Caco-2 (cell line): ENCODE results near the gene CAMK2G. TPM values are rescaled to one million over a fixed set of nuclear protein-coding genes. Genes with fewer than 3 reads are reported as not detected.

Experiments
- BruUV-seq: library from RNA; stranded (reverse); fragments of 400-500 nt; replicated peaks from 2 replicates; lab custom pipeline; 2021; lab: Mats Ljungman, UMichigan
- CTCF ChIA-PET: fragments of 300-600 bp; sonication (Branson Sonifier 250); formaldehyde crosslinking; loops from one replicate; lab custom pipeline; 2022; ENCODE audit warnings: antibody characterized with exemption; lab: Charles Lee
- POLR2A ChIA-PET: fragments of 300-600 bp; sonication (Branson Sonifier 250); formaldehyde crosslinking; loops from one replicate; lab custom pipeline; 2022; ENCODE audit warnings: antibody characterized with exemption; lab: Charles Lee
- DNase-seq, 2 experiments: peaks; one replicate each; pipeline versions ENCODE4 v3.0.0 to v3.0.0-alpha.2; 2020 to 2022
- H3K27me3 ChIP-seq: replicated peaks from 2 replicates; pipeline ENCODE4 v1.6.0; 2011; ENCODE audit warnings: low read length; ENCODE audit not compliant: control insufficient read depth, insufficient read depth
- H3K36me3 ChIP-seq: 2 replicates; pipeline ENCODE4 v1.5.1; 2011; ENCODE audit warnings: low read length; ENCODE audit not compliant: control insufficient read depth, insufficient read depth
- H3K4me1 ChIP-seq: fragments of 250-450 bp; sonication (Bioruptor Pico); 2 replicates; pipeline ENCODE4 v1.5.1; 2020; ENCODE audit warnings: mild to moderate bottlenecking
- H3K4me3 ChIP-seq: 2 replicates; pipeline ENCODE4 v1.5.1; 2011; ENCODE audit warnings: low read depth, mild to moderate bottlenecking, control low read depth, low read length
- H3K9me3 ChIP-seq: fragments of 250-450 bp; sonication (Bioruptor Pico); 2 replicates; pipeline ENCODE4 v1.5.1; 2020; ENCODE audit warnings: mild to moderate bottlenecking, moderate library complexity
- H3K27ac Mint-ChIP-seq: one replicate; pipeline ENCODE4 v1.8.0; 2022; ENCODE audit warnings: mixed read lengths; ENCODE audit not compliant: unreplicated experiment
- H3K27me3 Mint-ChIP-seq: one replicate; pipeline ENCODE4 v1.8.0; 2022; ENCODE audit warnings: mixed read lengths; ENCODE audit not compliant: insufficient read depth, unreplicated experiment
- H3K36me3 Mint-ChIP-seq: one replicate; pipeline ENCODE4 v1.8.0; 2022; ENCODE audit warnings: mild to moderate bottlenecking, mixed read lengths; ENCODE audit not compliant: insufficient read depth, unreplicated experiment
- H3K4me1 Mint-ChIP-seq: one replicate; pipeline ENCODE4 v1.8.0; 2022; ENCODE audit warnings: low read depth, mixed read lengths; ENCODE audit not compliant: unreplicated experiment
- H3K4me3 Mint-ChIP-seq: one replicate; pipeline ENCODE4 v1.8.0; 2022; ENCODE audit warnings: mild to moderate bottlenecking, moderate library complexity, mixed read lengths; ENCODE audit not compliant: unreplicated experiment
- H3K9me3 Mint-ChIP-seq: one replicate; pipeline ENCODE4 v1.8.0; 2022; ENCODE audit warnings: mixed read lengths; ENCODE audit not compliant: unreplicated experiment
- intact Hi-C: fragments of 100-400 bp; cut with micrococcal nuclease; formaldehyde crosslinking; loops from one replicate; pipeline ENCODE4 v1.10.0; 2022; ENCODE audit not compliant: unreplicated experiment
- total RNA-seq: library from RNA; stranded (reverse); gene quantifications from 2 replicates; pipeline ENCODE4 v1.2.3, GENCODE V29; 2022
- TF ChIP-seq, protein P1 (sequence below), 2 experiments: fragments of 200-600 bp in 1 of 2; IDR thresholded peaks; 1 replicate in 1 of 2; 2 replicates in 1 of 2; pipeline versions ENCODE4 v1.5.1 to v1.8.0; 2011 to 2022; ENCODE audit warnings: antibody characterized with exemption in 1 of 2, control low read depth in 1 of 2, inconsistent platforms in 1 of 2, low read depth in 1 of 2, low read length in 1 of 2, mild to moderate bottlenecking in 1 of 2, moderate library complexity in 1 of 2; ENCODE audit not compliant: insufficient read depth in 1 of 2, severe bottlenecking in 1 of 2, unreplicated experiment in 1 of 2

The CAMK2G gene
- total RNA-seq, 1 experiment from 2014 or later: 78.8 TPM

DNA sequence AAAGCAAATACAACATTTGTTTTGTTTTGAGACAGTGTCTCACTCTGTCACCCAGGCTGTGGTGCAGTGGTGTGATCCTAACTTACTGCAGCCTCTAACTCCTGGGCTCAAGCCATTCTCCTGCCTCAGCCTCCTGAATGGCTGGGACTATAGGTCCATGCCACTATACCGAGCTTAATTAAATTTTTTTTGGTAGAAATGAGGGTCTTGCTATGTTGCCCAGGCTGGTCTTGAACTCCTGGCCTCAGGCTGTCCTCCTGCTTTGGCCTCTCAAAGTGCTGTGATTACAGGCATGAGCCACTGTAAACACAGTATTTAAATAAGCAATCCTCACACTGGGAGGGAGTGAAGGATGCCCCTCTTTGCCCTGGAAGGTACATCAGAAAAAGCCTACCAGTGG, 4.0 kb upstream of the CAMK2G start:
- Histone ChIP-seq H3K36me3 (no peaks in the 10 kb centered on the region), H3K4me3 (no peak overlapping the region), H3K4me1 (peaks cover 25% of the 10 kb centered on the region), H3K27me3 (no peaks in the 10 kb centered on the region), H3K9me3 (no peaks in the 10 kb centered on the region)
- ChIA-PET CTCF (interaction anchor here (1.0 to 6.2 kb wide), 4 partner anchors 21 to 48 kb away, joined by 3 to 60 read pairs (median 8); no protein-coding TSS in a partner anchor), POLR2A (interaction anchor here (0.6 kb wide), 1 partner anchor 97 kb away, joined by 9 read pairs; no protein-coding TSS in a partner anchor)
- Mint-ChIP-seq H3K4me3 (no peak overlapping the region), H3K27ac (no peak overlapping the region), H3K9me3 (no peaks in the 10 kb centered on the region), H3K27me3 (no peaks in the 10 kb centered on the region), H3K36me3 (no peaks in the 10 kb centered on the region), H3K4me1 (peaks cover 17% of the 10 kb centered on the region)
- intact Hi-C loops: loop anchor here (10.0 kb wide), 1 partner anchor 94 kb away; the partner anchor contains the start of genes CHCHD1 and ZSWIM8
- no peak for DNase-seq
- no TSS peak for BruUV-seq
- TF ChIP-seq, protein P1, sequence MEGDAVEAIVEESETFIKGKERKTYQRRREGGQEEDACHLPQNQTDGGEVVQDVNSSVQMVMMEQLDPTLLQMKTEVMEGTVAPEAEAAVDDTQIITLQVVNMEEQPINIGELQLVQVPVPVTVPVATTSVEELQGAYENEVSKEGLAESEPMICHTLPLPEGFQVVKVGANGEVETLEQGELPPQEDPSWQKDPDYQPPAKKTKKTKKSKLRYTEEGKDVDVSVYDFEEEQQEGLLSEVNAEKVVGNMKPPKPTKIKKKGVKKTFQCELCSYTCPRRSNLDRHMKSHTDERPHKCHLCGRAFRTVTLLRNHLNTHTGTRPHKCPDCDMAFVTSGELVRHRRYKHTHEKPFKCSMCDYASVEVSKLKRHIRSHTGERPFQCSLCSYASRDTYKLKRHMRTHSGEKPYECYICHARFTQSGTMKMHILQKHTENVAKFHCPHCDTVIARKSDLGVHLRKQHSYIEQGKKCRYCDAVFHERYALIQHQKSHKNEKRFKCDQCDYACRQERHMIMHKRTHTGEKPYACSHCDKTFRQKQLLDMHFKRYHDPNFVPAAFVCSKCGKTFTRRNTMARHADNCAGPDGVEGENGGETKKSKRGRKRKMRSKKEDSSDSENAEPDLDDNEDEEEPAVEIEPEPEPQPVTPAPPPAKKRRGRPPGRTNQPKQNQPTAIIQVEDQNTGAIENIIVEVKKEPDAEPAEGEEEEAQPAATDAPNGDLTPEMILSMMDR (IDR thresholded peaks at IDR 0.05; ENCODE audit: insufficient read depth in 1 of 2, low read depth in 1 of 2, low read length in 1 of 2, severe bottlenecking in 1 of 2, unreplicated experiment in 1 of 2): no peak

DNA sequence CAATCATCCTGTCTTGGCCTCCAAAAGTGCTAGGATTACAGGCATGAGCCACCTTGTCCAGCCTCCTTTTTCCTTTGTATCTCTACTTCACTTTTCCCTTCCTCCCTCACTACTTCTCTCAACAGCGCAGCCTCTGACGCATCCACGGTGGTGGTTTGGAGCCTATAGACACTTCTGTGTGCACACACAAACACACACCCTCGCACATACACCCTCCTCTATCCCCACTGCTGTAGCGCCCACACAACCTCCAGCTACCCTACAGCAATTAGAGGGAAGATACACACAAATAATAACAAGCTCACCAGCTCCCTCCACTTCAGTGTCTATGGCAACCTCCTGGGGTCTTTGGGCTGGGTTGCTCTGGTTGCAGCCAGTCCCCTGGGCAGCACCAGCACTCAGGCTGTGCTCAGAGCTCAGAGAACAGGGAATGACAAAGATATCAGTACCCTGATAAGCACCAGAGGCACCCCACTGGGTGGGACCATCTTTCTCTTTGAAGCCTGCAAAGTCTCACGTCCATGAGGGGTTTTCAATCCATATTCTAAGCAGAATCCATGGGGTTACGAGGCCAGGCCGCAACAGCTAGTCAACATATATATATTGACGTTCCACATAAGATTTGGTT, 3.3 kb upstream of the CAMK2G start:
- intact Hi-C loops: loop anchor here (10.0 kb wide), 1 partner anchor 93 kb away; the partner anchor contains the start of genes CHCHD1 and ZSWIM8
- H3K4me1 ChIP-seq: peaks cover 32% of the 10 kb centered on the region
- Mint-ChIP-seq H3K27ac (no peak overlapping the region), H3K36me3 (peaks cover 5% of the 10 kb centered on the region), H3K4me1 (peaks cover 21% of the 10 kb centered on the region), H3K9me3 (no peaks in the 10 kb centered on the region), H3K4me3 (no peak overlapping the region), H3K27me3 (no peaks in the 10 kb centered on the region)
- ChIA-PET POLR2A (no interaction called here), CTCF (interaction anchor here (0.6 to 6.2 kb wide), 2 partner anchors 26 to 60 kb away, joined by 3 to 60 read pairs; no protein-coding TSS in a partner anchor)
- H3K36me3 ChIP-seq: no peaks in the 10 kb centered on the region
- TF ChIP-seq, protein P1 (IDR thresholded peaks at IDR 0.05; ENCODE audit: insufficient read depth in 1 of 2, low read depth in 1 of 2, low read length in 1 of 2, severe bottlenecking in 1 of 2, unreplicated experiment in 1 of 2): no peak
- H3K27me3 ChIP-seq: no peaks in the 10 kb centered on the region
- no peak for DNase-seq
- H3K4me3 ChIP-seq: no peak overlapping the region
- no peaks in the 10 kb centered on the region for H3K9me3 ChIP-seq
- no TSS peak for BruUV-seq

DNA sequence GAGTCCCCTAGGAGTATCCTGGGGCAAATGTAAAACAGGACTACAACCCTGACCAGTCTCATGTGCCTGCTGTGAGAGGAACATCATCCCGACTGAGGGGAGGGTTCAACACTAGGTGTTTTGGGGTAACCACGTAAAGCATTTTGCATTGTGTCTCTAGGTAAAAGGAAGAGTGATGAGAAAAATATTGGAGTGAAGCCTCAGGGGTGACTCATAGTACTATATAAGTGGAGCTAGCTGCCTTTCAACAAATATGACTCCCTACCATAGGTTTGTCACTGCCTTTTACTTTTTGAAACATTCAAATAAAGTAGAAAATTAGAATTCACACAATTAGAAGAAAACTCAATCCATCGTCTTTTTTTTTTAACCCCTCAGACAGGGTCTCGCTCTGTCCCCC, 2.6 kb upstream of the CAMK2G start:
- Histone ChIP-seq H3K36me3 (no peaks in the 10 kb centered on the region), H3K9me3 (no peaks in the 10 kb centered on the region), H3K27me3 (no peaks in the 10 kb centered on the region), H3K4me3 (no peak overlapping the region), H3K4me1 (peaks cover 37% of the 10 kb centered on the region)
- Mint-ChIP-seq H3K4me3 (no peak overlapping the region), H3K9me3 (no peaks in the 10 kb centered on the region), H3K4me1 (peaks cover 28% of the 10 kb centered on the region), H3K27me3 (no peaks in the 10 kb centered on the region), H3K27ac (no peak overlapping the region), H3K36me3 (peaks cover 11% of the 10 kb centered on the region)
- CTCF ChIA-PET: interaction anchor here (0.6 to 6.2 kb wide), 2 partner anchors 25 to 60 kb away, joined by 3 to 60 read pairs; no protein-coding TSS in a partner anchor
- intact Hi-C loops: loop anchor here (10.0 kb wide), 1 partner anchor 92 kb away; the partner anchor contains the start of genes CHCHD1 and ZSWIM8
- no TSS peak for BruUV-seq
- no peak for DNase-seq
- TF ChIP-seq, protein P1 (IDR thresholded peaks at IDR 0.05; ENCODE audit: insufficient read depth in 1 of 2, low read depth in 1 of 2, low read length in 1 of 2, severe bottlenecking in 1 of 2, unreplicated experiment in 1 of 2): no peak
- POLR2A ChIA-PET: interaction anchor here (0.5 kb wide), 1 partner anchor 222 kb away, joined by 3 read pairs; no protein-coding TSS in a partner anchor
